ENCODE data around the gene ZNF827. TPM values are rescaled to one million over a fixed set of nuclear protein-coding genes. Genes with fewer than 3 reads are reported as not detected.

The ZNF827 gene
- total and polyA plus RNA-seq, 11 donors, result 4.5 to 30.1 (median 18.1) TPM

- peaks cover 0 to 14% (median 2%) of the 10 kb centered on the region in 9 donors for H3K36me3 ChIP-seq
- H3K4me3 ChIP-seq, result no peak overlapping the region
- ATAC-seq (no peak), DNase-seq (no peak)
- intact Hi-C loops (cut with DNase I), result loop anchor here in 1 of 10 donors (10.0 kb wide), 1 partner anchor 247 kb away; no protein-coding TSS in a partner anchor
- peaks cover 3 to 37% (median 19%) of the 10 kb centered on the region in 12 donors for H3K4me1 ChIP-seq
- WGBS, 4 donors, result 93 to 96% (median 93%) methylated on average over 11 of the region's 11 CpGs
- no peaks in the 10 kb centered on the region for H3K27me3 ChIP-seq
- H3K9me3 ChIP-seq, result no peaks in the 10 kb centered on the region
- H3K27ac ChIP-seq, result no peak overlapping the region
- TF ChIP-seq CTCF (IDR thresholded peaks at IDR 0.05) (no peak), POLR2A (IDR thresholded peaks at IDR 0.05) (no peak)
Observed at GRCh38 chr4:145891958-145892357, 46.7 kb downstream of the ZNF827 start.

GRCh38 chr4:145890689-145891088 lies 47.9 kb downstream of the ZNF827 start:
- ATAC-seq (no peak), DNase-seq (no peak)
- TF ChIP-seq POLR2A (IDR thresholded peaks at IDR 0.05), result no peak
- no peak for TF ChIP-seq CTCF (IDR thresholded peaks at IDR 0.05)
- H3K36me3 ChIP-seq, result peaks cover 0 to 16% (median 2%) of the 10 kb centered on the region in 9 donors
- peaks cover 3 to 39% (median 21%) of the 10 kb centered on the region in 12 donors for H3K4me1 ChIP-seq
- 86 to 90% (median 88%) methylated on average over 3 of the region's 3 CpGs for WGBS, 4 donors
- no peaks in the 10 kb centered on the region for H3K9me3 ChIP-seq
- no peak overlapping the region for H3K27ac ChIP-seq
- intact Hi-C loops (cut with DNase I), result loop anchor here in 1 of 10 donors (10.0 kb wide), 1 partner anchor 246 kb away; no protein-coding TSS in a partner anchor
- H3K4me3 ChIP-seq, result no peak overlapping the region
- no peaks in the 10 kb centered on the region for H3K27me3 ChIP-seq

- 96 to 100% (median 97%) methylated on average over 2 of the region's 2 CpGs for WGBS, 4 donors
- peak overlapping the region in 5 of 12 donors; percentile 34 to 77 (median 50) for H3K27ac ChIP-seq
- no peaks in the 10 kb centered on the region for H3K27me3 ChIP-seq
- H3K36me3 ChIP-seq, result peaks cover 0 to 25% (median 3%) of the 10 kb centered on the region in 9 donors
- H3K4me3 ChIP-seq, result no peak overlapping the region
- TF ChIP-seq CTCF (IDR thresholded peaks at IDR 0.05) (peak in 2 of 12 donors; percentile 7 to 9), POLR2A (IDR thresholded peaks at IDR 0.05) (no peak)
- H3K4me1 ChIP-seq, result peaks cover 3 to 35% (median 20%) of the 10 kb centered on the region in 12 donors
- H3K9me3 ChIP-seq, result no peaks in the 10 kb centered on the region
- intact Hi-C loops (cut with DNase I), result loop anchor here in 4 of 10 donors (5.0 to 10.0 kb wide), 6 partner anchors 36 to 271 kb away; partner anchors contain the start of genes ZNF827 (in 3 of the 4) and MMAA (in 2 of the 4)
- no peak for DNase-seq
- ATAC-seq, result no peak
Observed at GRCh38 chr4:145888393-145888792, 50.2 kb downstream of the ZNF827 start.

- TF ChIP-seq CTCF (IDR thresholded peaks at IDR 0.05), result peak in 7 of 12 donors; percentile 10 to 46 (median 35)
- no peak for TF ChIP-seq POLR2A (IDR thresholded peaks at IDR 0.05)
- intact Hi-C loops (cut with DNase I), result loop anchor here in 4 of 10 donors (2.0 to 10.0 kb wide), 7 partner anchors 35 to 270 kb away; partner anchors contain the start of genes MMAA (in 3 of the 4) and ZNF827 (in 3 of the 4)
- Histone ChIP-seq H3K27ac (peak overlapping the region in 10 of 12 donors; percentile 34 to 77 (median 54)), H3K9me3 (no peaks in the 10 kb centered on the region), H3K4me1 (peaks cover 3 to 38% (median 20%) of the 10 kb centered on the region in 12 donors), H3K36me3 (peaks cover 0 to 25% (median 3%) of the 10 kb centered on the region in 9 donors), H3K4me3 (peak overlapping the region in 1 of 12 donors; percentile 2), H3K27me3 (no peaks in the 10 kb centered on the region)
- 20 to 40% (median 29%) methylated on average over 11 of the region's 11 CpGs for WGBS, 4 donors
- peak; percentile 38 to 78 (median 56) for ATAC-seq
- DNase-seq, result peak in 2 of 5 donors; percentile 25 to 45
Observed at GRCh38 chr4:145887241-145887991, 51.2 kb downstream of the ZNF827 start.
